EH (cell line): ENCODE measurements around the gene SMCO1.
"Not testable (repeated sequence)": the region's sequence is repeated elsewhere in the genome, so short reads cannot be mapped to it uniquely, and the experiment has no call there.

Experiments
- DNase-seq: peaks from one replicate; pipeline ENCODE4 v3.0.0-alpha.2; 2015; ENCODE audit warnings: low read depth

Gene SMCO1, protein sequence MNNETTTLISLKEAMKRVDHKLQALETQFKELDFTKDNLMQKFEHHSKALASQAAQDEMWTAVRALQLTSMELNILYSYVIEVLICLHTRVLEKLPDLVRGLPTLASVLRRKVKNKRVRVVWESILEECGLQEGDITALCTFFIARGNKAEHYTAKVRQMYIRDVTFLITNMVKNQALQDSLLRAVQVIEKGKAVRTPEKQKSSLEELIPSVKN

DNA sequence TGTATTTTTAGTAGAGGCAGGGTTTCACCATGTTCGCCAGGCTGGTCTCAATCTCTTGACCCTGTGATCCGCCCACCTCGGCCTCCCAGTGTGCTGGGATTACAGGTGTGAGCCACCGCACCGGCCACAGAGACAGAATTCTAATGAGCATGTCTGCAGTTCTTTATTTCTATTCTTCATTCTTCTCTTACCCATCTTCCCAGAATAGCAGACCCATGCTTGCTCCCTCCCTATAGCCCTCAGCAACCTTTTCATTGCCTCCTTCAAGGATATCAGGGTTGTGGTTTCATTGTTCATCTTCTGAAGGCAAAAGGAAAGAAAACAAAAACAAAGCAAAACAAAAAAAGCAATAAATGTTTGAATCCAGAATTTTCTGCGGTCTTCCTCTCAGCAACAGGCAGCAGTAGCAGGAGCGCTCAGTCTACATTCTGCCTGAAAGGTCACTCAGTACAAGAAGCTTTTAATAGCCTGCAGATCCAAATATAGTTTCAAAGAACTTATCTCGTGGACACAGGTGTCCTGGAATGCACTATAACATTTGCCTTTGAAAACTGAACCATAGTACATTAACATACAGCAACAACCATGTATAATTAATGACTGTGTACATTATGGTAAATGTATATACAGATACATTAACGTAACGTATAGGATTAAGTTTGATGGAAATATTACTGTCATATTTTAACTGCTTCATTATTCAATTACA, at the start of gene SMCO1:
Gene SMCO1, minus strand, starts transcription at position 434 of the 709 bp plus-strand sequence. Its CDS starts 137 bp downstream, at position 297.
- DNase-seq: no peak

DNA sequence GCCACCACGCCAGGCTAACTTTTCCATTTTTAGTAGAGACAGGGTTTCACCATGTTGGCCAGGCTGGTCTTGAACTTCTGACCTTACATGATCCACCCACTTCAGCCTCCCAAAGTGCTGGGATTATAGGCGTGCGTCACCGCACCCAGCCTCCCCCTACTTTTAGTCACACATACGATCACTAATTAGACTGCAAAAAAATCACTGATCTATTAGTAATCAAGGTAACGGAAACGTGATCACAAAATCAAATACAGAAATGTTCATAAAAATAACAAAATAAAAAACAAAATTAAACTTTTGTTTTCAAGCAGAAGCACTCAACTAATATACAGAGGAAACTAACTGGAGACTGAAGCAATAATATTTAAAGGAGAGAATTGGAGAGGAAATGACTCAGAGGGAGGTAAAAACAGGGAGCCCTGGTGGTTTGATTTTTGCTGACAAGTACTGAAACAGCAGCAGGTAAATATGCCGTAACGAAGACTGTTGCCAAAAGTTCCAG, 48.6 kb upstream of the SMCO1 start:
- DNase-seq: peak; percentile 7

DNA sequence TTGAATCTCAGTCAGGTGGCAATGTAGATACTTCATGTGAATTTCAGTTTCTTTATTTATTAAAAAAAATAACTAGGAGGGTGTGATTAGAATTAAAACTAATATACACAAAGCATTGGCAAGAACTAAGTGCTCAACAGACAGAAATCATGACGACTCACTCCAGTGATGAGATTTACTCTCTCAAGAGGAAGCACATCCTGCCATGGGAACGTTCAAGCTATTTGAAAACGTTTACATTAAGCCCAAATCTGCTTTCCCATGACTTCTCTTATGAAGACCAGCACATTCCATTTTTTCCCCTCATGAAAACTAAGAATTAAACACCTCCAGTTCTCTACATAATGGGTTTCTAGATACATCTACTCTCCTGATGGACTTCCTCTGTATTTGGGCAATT, 44.7 kb upstream of the SMCO1 start:
- peak; percentile 65 for DNase-seq

DNA sequence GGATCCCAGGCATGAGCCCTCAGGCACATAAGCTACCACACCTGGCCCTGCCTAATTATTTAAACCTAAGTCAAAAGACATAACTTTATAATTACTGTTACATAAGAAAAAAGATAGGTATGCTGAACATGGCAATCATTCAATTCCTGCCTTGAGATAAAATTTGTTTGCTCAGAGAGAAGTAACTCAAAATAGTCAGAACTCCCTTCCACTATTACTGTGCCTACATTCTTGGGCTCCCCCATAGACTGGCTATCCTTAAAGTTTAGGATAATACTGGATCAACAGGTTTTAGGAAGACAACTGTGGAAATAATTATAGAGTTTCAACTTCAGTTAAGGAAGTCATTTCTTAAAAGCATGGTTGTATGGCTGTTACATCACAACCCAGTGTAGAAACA, 43.3 kb upstream of the SMCO1 start:
- DNase-seq: no peak

DNA sequence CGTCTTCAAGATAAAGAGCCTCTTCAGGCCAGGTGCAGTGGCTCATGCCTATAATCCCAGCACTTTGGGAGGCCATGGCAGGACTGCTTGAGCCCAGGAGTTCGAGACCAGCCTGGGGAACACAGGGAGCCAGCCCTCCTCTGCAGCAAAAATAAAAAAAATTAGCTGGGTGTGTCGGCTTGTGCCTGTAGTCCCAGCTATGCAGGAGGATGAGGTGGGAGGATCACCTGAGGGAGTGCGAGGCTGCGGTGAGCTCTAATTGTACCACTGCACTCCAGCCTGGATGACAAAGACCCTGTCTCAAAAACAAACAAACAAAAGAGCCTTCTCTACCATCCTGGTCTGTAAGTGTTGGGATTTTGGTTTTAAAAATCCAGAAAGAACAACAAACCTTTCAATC, 42.1 kb upstream of the SMCO1 start:
- no peak for DNase-seq

DNA sequence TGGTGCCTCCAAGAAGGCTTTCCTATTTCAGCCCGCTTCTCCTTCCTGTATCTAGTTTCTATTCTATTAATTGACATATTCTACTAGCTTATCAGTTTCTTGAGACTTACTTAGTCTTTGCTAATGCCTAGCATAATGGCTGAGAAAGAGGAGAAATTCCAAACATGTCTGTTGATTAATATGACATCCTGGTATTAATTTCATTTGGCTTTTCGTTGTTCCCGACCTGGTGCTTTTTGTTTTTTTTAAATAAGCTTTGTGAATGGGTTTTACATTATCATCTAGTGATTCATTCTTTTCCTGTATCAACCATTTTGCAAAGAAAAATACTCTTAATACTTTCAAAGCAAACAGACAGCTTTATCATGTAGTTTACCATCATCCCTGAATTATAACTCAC, 40.1 kb upstream of the SMCO1 start:
- DNase-seq: no peak

DNA sequence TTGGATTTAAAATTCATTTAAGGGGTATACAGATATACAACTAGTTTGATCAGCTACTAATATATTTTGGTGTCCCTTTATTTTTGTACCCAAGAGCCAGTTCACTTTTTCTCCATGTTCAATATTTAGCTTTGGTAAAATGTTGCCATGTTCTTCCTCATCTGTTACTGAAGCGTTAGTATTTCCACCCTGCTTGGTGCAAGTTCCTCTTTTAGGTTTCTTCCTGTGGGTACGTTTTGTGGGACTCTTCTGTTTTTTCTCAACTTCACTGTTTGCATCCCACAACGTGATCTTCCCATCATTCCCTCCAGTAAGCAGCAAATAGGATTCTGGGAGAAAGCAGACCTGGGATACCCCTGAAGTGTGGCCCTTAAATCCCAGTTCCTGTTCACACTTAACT, 39.1 kb upstream of the SMCO1 start:
- DNase-seq: no peak

DNA sequence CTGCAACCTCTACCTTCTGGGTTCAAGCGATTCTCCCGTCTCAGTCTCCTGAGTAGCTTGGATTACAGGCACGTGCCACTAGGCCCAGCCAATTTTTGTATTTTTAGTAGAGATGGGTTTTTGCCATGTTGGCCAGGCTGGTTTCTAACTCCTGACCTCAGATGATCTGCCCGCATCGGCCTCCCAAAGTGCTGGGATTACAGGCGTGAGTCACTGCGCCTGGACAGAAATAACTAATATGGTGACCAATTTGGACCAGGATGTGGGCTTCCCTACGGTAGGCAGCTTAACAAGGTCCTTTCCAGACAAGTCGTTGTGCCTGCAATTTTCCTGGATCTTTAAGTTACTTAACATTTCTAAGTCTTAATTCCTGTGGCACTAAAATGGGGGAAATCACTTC, 38.4 kb upstream of the SMCO1 start:
- DNase-seq: no peak

DNA sequence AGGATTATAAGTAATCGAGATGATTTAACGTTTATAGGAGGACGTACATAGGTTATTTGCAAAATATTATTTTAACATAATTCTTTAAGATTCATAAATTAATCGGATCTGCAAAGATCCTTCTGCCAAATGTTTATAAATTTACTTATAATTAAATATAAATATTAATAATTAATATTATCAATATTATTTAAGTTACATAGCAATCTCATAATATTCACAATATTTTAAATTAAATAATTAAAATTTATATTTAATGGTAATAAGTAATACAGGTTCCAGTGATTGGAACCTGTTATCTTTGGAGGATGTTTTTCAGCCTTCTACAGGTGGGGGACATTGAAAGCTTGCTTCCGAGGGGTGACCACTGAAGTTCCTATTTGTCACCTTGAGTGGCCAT, 37.1 kb upstream of the SMCO1 start:
- no peak for DNase-seq

DNA sequence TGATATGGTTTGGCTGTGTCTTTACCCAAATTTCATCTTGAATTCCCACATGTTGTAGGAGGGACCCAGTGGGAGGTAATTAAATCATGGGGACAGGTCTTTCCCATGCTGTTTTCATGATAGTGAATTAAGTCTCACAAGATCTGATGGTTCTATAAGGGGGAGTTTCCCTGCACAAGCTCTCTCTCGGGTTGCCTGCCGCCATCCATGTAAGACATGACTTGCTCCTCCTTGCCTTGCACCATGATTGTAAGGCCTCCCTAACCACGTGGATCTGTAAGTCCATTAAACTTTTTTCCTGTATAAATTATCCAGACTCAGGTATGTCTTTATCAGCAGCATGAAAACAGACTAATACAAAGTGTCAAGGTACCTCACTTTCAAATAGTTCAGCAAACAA, 35.0 kb upstream of the SMCO1 start:
- not testable (repeated sequence) for DNase-seq

DNA sequence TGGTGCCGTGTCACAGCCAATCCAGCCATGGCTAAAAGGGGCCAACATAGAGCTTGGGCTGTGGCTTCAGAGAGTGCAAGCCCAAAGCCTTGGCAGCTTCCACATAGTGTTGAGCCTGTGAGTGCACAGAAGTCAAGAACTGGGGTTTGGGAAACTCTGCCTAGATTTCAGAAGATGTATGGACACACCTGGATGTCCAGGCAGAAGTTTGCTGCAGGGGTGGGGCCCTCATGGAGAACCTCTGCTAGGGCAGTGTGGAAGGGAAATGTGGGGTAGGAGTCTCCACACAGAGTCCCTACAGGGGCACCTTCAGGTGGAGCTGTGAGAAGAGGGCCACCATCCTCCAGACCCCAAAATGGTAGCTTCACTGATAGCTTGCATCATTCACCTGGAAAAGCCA, 34.2 kb upstream of the SMCO1 start:
- not testable (repeated sequence) for DNase-seq

DNA sequence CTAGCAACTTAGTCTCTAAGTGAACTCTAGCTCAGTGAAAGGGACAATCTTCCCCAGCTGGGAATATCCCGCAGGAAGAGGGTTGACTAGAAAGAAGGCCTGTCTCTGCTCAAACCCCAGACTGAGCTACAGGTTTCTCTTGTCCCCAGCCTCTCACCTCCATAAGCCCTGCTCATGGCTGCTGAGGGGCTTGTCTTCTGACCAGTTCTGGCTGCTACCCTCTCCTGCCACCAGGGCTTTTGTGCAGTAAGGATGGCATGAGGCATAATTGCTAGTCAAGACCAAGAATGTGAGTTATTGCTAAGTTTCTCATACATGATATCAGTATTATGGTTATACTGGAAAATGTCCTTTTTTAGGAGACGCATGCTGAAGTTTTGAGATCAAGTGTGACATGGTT, 31.9 kb upstream of the SMCO1 start:
- DNase-seq: no peak

DNA sequence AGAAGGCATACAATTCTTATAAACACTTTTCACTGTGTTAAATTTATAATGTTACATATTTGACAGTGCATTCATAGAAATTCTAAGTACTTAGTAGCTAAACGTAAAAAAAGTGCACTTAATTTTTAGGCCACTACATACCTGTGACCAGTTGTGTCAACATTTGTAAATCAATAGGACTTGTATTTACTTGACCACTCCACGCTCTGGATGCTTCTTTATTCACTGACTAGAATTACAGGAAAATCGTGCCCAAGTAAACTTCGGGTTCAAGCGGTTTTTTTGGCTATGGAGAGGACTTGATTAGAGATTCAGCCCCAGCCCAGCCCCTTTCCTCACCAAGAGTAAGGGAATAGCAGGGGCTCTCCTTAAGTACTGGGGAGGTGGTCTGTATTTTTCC, 31.4 kb upstream of the SMCO1 start:
- DNase-seq: no peak

DNA sequence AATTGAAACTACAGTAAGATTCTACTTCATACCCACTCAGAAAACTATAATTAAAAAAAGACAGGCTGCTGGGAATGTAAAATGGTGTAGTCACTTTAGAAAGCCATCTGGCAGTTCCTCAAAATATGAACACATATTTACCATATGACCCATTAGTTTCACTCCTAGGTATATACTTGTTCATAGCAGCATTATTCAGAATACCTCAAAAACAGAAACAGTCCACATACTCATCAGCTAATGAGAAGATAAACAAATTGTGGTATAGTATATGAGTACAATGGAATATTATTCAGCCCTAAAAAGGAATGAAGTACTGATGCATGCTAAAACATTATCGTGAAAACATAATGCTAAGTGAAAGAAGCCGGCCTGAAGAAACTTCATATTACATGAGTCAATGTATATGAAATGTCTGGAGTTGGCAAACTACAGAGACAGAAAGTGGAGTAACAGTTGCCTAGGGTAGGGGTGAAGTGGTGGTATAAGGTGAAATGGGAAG, 29.4 kb upstream of the SMCO1 start:
- DNase-seq: no peak

DNA sequence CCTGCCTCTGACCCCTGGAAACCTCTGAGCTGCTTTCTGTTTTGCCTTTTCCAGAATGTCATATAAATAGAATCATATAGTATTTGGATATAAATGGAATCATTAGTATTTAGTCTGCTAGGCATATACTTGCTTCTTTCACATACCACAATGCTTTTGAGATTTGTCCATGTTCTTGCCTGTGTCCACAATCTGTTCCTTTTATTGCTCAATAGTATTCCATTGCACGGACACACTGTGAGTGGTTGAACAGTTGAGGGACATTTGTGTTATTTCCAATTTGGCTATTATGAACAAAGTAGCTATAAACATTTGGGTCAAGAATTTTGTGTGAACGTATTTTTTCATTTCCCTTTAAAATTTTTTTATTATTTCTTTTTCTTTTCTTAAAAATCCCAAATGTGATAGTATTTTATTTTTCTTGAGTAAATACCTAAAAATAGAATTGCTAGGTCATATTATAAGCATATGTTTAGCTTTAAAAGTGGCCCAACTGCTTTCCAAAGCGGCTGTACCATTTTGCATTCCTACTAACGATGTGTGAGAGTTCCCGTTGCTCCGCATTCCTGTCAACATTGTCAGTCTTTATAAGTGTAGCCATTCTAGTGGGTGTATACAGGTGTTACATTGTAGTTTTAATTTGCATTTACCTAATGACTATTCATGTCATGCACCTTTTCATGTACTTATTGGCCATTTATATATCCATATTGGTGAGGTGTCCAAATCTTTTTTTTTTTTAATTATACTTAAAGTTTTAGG, 26.7 kb upstream of the SMCO1 start:
- DNase-seq: no peak

DNA sequence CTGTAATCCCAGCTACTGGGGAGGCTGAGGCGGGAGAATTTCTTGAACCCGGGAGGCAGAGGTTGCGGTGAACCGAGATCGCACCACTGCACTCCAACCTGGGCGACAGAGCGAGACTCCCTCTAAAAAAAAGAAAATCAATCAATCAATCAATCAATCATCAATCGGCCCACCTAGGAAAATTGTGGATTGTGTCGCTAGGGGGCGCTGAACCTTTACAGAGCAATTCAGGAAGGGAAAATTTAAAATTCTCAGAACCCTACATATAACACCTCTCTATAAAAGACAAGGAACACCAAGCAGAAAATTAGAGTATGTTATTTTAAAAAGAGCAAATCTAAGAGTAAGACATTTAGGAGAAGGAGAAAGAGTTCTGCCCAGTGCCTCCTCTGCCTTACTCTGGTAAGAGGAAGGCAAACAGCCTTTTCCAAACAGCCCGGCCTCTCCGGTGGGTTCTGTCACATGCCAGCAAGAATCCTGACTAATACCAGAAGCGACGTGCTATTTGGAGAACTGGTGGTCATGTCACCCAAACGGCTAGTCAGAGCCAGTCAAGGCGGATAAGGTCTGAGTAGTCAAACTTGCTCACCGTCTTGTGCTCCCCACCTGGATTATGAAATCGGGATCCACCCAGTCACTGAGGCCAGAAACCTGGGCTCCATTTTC, 22.3 kb upstream of the SMCO1 start:
- DNase-seq: peak; percentile 14

DNA sequence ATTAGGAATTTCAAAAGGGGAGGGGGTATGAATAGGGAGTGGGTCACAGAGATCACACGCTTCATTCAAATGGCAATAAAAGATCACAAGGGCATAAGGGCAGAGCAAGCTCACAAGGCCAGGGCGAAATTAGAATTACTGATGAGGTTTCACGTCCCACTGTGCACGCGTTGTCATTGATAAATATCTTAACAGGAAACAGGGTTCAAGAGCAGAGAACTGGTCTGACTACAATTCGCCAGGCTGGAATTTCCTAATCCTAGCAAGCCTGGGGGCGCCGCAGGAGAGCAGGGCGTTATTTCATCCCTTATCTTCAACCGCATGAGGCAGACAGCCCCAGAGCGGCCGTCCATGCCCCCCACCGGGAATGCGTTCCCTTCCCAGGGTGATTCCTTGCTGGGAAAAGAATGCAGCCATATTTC, 18.1 kb upstream of the SMCO1 start:
- DNase-seq: peak; percentile 13

DNA sequence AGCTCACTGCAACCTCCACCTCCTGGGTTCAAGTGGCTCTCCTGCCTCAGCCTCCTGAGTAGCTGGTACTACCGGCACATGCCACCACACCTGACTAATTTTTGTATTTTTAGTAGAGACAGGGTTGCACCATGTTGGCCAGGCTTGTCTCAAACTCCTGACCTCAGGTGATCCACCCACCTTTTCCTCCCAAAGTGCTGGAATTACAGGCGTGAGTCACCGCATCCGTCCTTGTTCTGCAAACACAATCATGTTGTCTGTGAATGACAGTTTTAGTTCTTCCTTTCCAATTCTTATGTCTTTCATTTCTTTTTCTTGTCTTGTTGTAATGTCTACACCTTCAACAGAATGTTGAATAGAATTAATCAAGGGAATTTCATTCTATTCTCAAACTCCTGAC, 16.3 kb upstream of the SMCO1 start:
- DNase-seq: no peak

DNA sequence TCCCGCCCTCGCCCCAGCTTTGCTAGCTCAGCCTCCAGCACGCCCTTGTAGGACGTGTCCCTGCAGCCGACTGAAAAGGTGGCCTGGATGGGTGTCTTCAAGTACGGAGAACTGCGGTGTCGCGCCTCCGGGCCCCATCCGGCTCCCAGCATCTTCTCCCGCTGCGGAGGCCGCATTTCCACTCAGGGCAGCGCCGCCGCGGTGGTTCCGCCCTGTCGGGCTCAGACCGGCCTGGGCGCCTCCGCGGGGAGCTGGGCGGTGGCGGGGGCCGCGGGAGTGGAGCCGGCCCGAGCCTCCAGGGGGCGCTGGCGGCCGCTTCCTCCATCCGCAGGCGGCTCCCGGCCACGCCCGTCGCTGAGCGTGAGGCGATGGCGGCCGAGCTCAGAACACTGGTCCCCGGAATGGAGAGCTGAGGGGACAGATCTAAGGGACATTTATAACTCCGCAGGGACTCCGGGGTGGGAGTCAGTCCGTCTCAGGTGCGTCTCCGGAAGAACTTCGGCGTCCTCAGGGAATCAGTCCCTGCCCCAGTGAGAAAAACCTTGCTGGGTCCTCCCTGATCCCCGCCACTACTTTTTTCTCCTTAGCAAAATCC, 13.6 kb upstream of the SMCO1 start:
- DNase-seq: peak; percentile 76

DNA sequence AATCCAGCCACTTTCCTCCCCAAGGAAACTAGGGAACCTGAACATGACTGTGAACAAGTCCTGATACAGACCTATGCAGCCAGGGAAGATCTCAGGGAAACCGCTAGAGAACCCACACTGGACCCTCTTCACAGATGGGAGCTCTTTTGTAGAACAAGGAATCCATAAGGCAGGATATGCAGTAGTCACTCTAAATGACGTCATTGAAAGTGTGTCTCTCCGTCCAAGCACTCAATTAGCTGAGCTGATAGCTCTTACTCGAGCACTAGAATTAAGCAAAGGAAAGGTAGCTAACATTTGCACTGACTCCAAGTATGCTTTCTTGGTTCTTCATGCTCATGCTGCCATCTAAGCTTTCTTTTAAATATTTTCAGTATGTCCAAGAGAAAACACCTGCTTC, 10.0 kb upstream of the SMCO1 start:
- DNase-seq: no peak

DNA sequence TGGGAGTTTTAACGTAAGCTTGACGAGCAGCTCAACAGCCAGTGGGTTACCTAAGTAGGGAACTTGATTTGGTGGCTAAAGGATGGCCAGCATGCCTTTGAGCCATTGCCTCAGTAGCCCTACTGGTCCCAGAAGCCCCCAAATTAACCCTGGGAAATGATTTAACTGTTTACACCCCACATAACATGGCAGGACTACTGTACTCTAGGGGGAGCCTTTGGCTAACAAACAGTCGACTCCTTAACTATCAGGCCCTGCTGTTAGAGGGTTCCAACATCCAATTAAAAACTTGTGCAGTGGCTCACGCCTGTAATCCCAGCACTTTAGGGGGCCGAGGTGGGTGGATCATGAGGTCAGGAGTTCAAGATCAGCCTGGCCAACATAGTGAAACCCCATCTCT, 9.4 kb upstream of the SMCO1 start:
- no peak for DNase-seq

DNA sequence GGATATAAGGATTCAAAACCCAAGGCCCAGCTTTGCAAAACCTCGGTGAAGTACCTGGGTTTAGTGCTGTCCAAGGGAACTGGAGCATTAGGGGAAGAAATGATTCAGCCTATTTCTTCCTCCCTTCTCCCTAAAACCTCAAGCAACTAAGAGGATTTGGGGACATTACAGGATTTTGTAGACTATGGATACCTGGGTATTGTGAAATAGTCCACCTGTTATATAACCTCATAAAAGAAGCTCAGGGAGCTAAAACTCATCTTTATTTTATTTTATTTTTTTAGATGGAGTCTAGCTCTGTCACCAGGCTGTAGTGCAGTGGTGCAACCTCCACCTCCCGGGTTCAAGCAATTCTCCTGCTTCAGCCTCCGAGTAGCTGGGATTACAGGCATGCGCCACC, 8.7 kb upstream of the SMCO1 start:
- DNase-seq: no peak
